Renal cortex interstitium (tissue), 11 donors: Measurements from ENCODE around the gene CCNB1IP1. TPM values are rescaled to one million over a fixed set of nuclear protein-coding genes. Genes with fewer than 3 reads are reported as not detected.
"Not testable (repeated sequence)": the region's sequence is repeated elsewhere in the genome, so short reads cannot be mapped to it uniquely, and the experiment has no call there.

Experiments
- DNase-seq, 11 donors: peaks; one replicate each; pipeline ENCODE4 v3.0.0-alpha.2; 2013; ENCODE audit warnings: low read depth in 9 of 11, low spot score in 4 of 11; ENCODE audit errors: extremely low read depth in 1 of 11
- polyA plus RNA-seq, 3 donors: library from polyadenylated mRNA; unstranded; fragments of 120-200 nt; gene quantifications; one replicate each; pipeline ENCODE4 v1.2.1, GENCODE V29; 2013; ENCODE audit not compliant: insufficient read length in 3 of 3

CCNB1IP1 gene
- polyA plus RNA-seq, 3 donors, result 108 to 130 (median 120) TPM

- not testable (repeated sequence) for DNase-seq
Measured at GRCh38 chr14:20281998-20282397, 51.1 kb downstream of the CCNB1IP1 start.

- DNase-seq, result not testable (repeated sequence)
Measured at GRCh38 chr14:20280265-20280664, 52.8 kb downstream of the CCNB1IP1 start.

GRCh38 chr14:20278414-20278813 is 54.7 kb downstream of the CCNB1IP1 start:
- peak in 1 of 11 donors; percentile 0 for DNase-seq

- DNase-seq, result no peak
Measured at GRCh38 chr14:20277409-20277808, 55.7 kb downstream of the CCNB1IP1 start.

GRCh38 chr14:20274062-20274461 is 59.0 kb downstream of the CCNB1IP1 start:
- no peak for DNase-seq

GRCh38 chr14:20264361-20264760 is 68.7 kb downstream of the CCNB1IP1 start:
- DNase-seq, result not testable (repeated sequence)

- no peak for DNase-seq
Measured at GRCh38 chr14:20262642-20263128, 70.4 kb downstream of the CCNB1IP1 start.

Other genes starting within 250 kb of the CCNB1IP1 start
- under 1 TPM; 0.03 to 0.11 (median 0.04) TPM for gene OR4K17, start 222.5 kb downstream of the CCNB1IP1 start, polyA plus RNA-seq
- not detected for gene OR4N5, start 194.5 kb downstream of the CCNB1IP1 start, polyA plus RNA-seq
- under 1 TPM in 1 of 3 donors, not detected in 2; 0.05 TPM for gene OR11G2, start 142.4 kb downstream of the CCNB1IP1 start, polyA plus RNA-seq
- gene OR11H6, start 109.6 kb downstream of the CCNB1IP1 start, polyA plus RNA-seq, result not detected
- under 1 TPM; 0.26 to 0.60 (median 0.26) TPM for gene OR11H7, start 104.3 kb downstream of the CCNB1IP1 start, polyA plus RNA-seq
- gene OR11H4, start 94.0 kb downstream of the CCNB1IP1 start, polyA plus RNA-seq, result under 1 TPM in 1 of 3 donors, not detected in 2; 0.14 TPM
- gene TTC5, start 27.3 kb downstream of the CCNB1IP1 start, polyA plus RNA-seq, result 10 to 100 TPM; 24.9 to 31.0 (median 29.6) TPM
- 10 to 100 TPM; 51.1 to 62.7 (median 60.3) TPM for gene PARP2, start 10.4 kb upstream of the CCNB1IP1 start, polyA plus RNA-seq
- gene TEP1, start 80.2 kb upstream of the CCNB1IP1 start, polyA plus RNA-seq, result 10 to 100 TPM; 19.0 to 20.7 (median 19.0) TPM
- gene KLHL33, start 102.9 kb upstream of the CCNB1IP1 start, polyA plus RNA-seq, result under 1 TPM; 0.23 to 0.53 (median 0.47) TPM
- gene OSGEP, start 121.5 kb upstream of the CCNB1IP1 start, polyA plus RNA-seq, result 10 to 100 TPM; 53.7 to 88.7 (median 54.9) TPM
- 100 to 1,000 TPM; 292 to 331 (median 308) TPM for gene APEX1, start 121.9 kb upstream of the CCNB1IP1 start, polyA plus RNA-seq
- 10 to 100 TPM; 35.0 to 40.4 (median 36.9) TPM for gene PIP4P1, start 128.2 kb upstream of the CCNB1IP1 start, polyA plus RNA-seq
- 100 to 1,000 TPM in 1 of 3 donors, 10 to 100 TPM in 2; 64.0 to 144 (median 82.3) TPM for gene PNP, start 136.1 kb upstream of the CCNB1IP1 start, polyA plus RNA-seq
- under 1 TPM in 2 of 3 donors, not detected in 1; 0.14 TPM for gene RNASE10, start 172.3 kb upstream of the CCNB1IP1 start, polyA plus RNA-seq
- gene RNASE9, start 227.8 kb upstream of the CCNB1IP1 start, polyA plus RNA-seq, result not detected